ENCODE measurements around the gene NT5M. TPM values are rescaled to one million over a fixed set of nuclear protein-coding genes. Genes with fewer than 3 reads are reported as not detected.
A peak's percentile ranks its signal among the peaks of the same experiment; 100 is the strongest.

Gene NT5M
- total and polyA plus RNA-seq, 9 of the 15 experiments (the other 6 are each of a cell fraction or from before 2014, with no cell fraction given) = 0.24 to 10.1 (median 3.4) TPM

- TF ChIP-seq ZNF511 (CRISPR knock-in tag; IDR thresholded peaks at IDR 0.05) (peak; percentile 86; the same call in 1 of the 2 replicates), ZBTB11 (CRISPR knock-in tag; IDR thresholded peaks at IDR 0.05) (peak in 1 of 3 experiments; percentile 68; a peak in 2 of 6 replicates), ETS2 (tag; IDR thresholded peaks at IDR 0.05; ENCODE audit: borderline replicate concordance, poor library complexity, severe bottlenecking) (no peak), EP400 (IDR thresholded peaks at IDR 0.05) (peak; percentile 89), ZNF316 (IDR thresholded peaks at IDR 0.05) (peak; percentile 91), YY1 (IDR thresholded peaks at IDR 0.05; ENCODE audit: borderline replicate concordance in 1 of 3, control insufficient read depth in 1 of 3, extremely low read depth in 1 of 3, insufficient read depth in 3 of 3, insufficient read length in 1 of 3, insufficient replicate concordance in 2 of 3, low read depth in 1 of 3, low read length in 2 of 3) (peak; percentile 75 to 95 (median 89)), ARID2 (IDR thresholded peaks at IDR 0.05) (no peak), MCM5 (IDR thresholded peaks at IDR 0.05; ENCODE audit: low read depth) (no peak), TAF9B (IDR thresholded peaks at IDR 0.05; ENCODE audit: partially characterized antibody) (peak; percentile 63), NEUROD1 (IDR thresholded peaks at IDR 0.05; ENCODE audit: borderline replicate concordance, low read depth, low read length, partially characterized antibody) (peak; percentile 59), PCBP2 (IDR thresholded peaks at IDR 0.05; ENCODE audit: low read depth, low read length, poor library complexity, severe bottlenecking) (no peak), NR4A1 (CRISPR knock-in tag; IDR thresholded peaks at IDR 0.05) (no peak), NR4A1 (tag; IDR thresholded peaks at IDR 0.05) (no peak), NFRKB (IDR thresholded peaks at IDR 0.05; ENCODE audit: low read depth) (peak; percentile 83), SIN3B (IDR thresholded peaks at IDR 0.05; ENCODE audit: low read depth) (peak; percentile 70; the same call in 1 of the 2 replicates), HDAC1 (IDR thresholded peaks at IDR 0.05) (peak; percentile 24 to 78; a peak in 3 of 4 replicates), RBFOX2 (IDR thresholded peaks at IDR 0.05; ENCODE audit: low read depth, low read length) (peak; percentile 95), CHD2 (IDR thresholded peaks at IDR 0.05; ENCODE audit: low read depth, low read length) (peak; percentile 95)
- TF ChIP-seq, protein P1, sequence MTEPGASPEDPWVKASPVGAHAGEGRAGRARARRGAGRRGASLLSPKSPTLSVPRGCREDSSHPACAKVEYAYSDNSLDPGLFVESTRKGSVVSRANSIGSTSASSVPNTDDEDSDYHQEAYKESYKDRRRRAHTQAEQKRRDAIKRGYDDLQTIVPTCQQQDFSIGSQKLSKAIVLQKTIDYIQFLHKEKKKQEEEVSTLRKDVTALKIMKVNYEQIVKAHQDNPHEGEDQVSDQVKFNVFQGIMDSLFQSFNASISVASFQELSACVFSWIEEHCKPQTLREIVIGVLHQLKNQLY (CRISPR knock-in tag; conservative IDR thresholded peaks at IDR 0.05) = no peak
- TF ChIP-seq, protein P2, sequence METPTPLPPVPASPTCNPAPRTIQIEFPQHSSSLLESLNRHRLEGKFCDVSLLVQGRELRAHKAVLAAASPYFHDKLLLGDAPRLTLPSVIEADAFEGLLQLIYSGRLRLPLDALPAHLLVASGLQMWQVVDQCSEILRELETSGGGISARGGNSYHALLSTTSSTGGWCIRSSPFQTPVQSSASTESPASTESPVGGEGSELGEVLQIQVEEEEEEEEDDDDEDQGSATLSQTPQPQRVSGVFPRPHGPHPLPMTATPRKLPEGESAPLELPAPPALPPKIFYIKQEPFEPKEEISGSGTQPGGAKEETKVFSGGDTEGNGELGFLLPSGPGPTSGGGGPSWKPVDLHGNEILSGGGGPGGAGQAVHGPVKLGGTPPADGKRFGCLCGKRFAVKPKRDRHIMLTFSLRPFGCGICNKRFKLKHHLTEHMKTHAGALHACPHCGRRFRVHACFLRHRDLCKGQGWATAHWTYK (CRISPR knock-in tag; IDR thresholded peaks at IDR 0.05) = no peak
Measured at GRCh38 chr17:17280613-17281549, 22.3 kb upstream of the NT5M start, which contains the start of gene COPS3 (continued).

Data from K562 (cell line).